K562 (cell line): ENCODE data around the gene ABCC11. TPM values are rescaled to one million over a fixed set of nuclear protein-coding genes. Genes with fewer than 3 reads are reported as not detected.

Experiments used
- ATAC-seq: fragments of 200-7000 bp; cut with Tn5 transposase; 3 replicates; pipeline ENCODE4 v1.9.1; 2020; ENCODE audit warnings: moderate library complexity
- BruUV-seq: library from RNA; stranded (reverse); fragments of 400-500 nt; replicated peaks from 2 replicates; lab custom pipeline; 2021; lab: Mats Ljungman, UMichigan
- CTCF ChIA-PET: fragments of 300-600 bp; formaldehyde crosslinking; extraction: SDS; loops from one replicate; lab custom pipeline; 2021; ENCODE audit warnings: low intra/inter-chr PET ratio; lab: Yijun Ruan, JAX
- POLR2A ChIA-PET: fragments of 300-600, 350-650 bp; sonication (Branson Sonifier 250); formaldehyde crosslinking; extraction: SDS; loops from one replicate; lab custom pipeline; 2021; ENCODE audit warnings: antibody characterized with exemption, inconsistent platforms; lab: Yijun Ruan, JAX
- DNase-seq, 4 experiments: peaks; one replicate each; pipeline versions ENCODE4 v3.0.0 to v3.0.0-alpha.2; 2011 to 2018; ENCODE audit warnings: low spot score in 3 of 4, mixed read lengths in 3 of 4; ENCODE audit errors: extremely low read depth in 1 of 4
- FAIRE-seq: peaks from 2 replicates; lab custom pipeline; 2011; peaks lifted over from hg19 to GRCh38; lab: Jason Lieb, UNC
- H2AFZ ChIP-seq: 2 replicates; pipeline ENCODE4 v1.6.0; 2011; ENCODE audit warnings: low read depth, low read length, control low read depth, inconsistent platforms
- H3K27ac ChIP-seq: fragments of 200-600 bp; 3 replicates; pipeline ENCODE4 v1.8.0; 2011; ENCODE audit warnings: low read depth, mild to moderate bottlenecking, control low read depth, inconsistent platforms, low read length, moderate library complexity, mixed read lengths; ENCODE audit errors: extremely low read depth
- H3K27me3 ChIP-seq, 2 experiments: fragments of 300-600 bp in 1 of 2; 2 replicates in 1 of 2; 3 replicates in 1 of 2; pipeline versions ENCODE4 v1.6.0 to v1.8.0; 2011; ENCODE audit warnings: inconsistent platforms in 2 of 2, low read length in 2 of 2, mild to moderate bottlenecking in 1 of 2, mixed read lengths in 1 of 2, moderate library complexity in 1 of 2; ENCODE audit not compliant: control insufficient read depth in 2 of 2, insufficient read depth in 2 of 2
- H3K36me3 ChIP-seq: fragments of 300-600 bp; 3 replicates; pipeline ENCODE4 v1.8.0; 2011; ENCODE audit warnings: mild to moderate bottlenecking, low read length, inconsistent platforms; ENCODE audit not compliant: control insufficient read depth, insufficient read depth
- H3K4me1 ChIP-seq, 2 experiments: fragments of 200-600 bp in 1 of 2; replicated peaks in 1 of 2; 2 replicates in 1 of 2; 3 replicates in 1 of 2; pipeline versions ENCODE4 v1.5.1 to v1.8.0; 2011; ENCODE audit warnings: inconsistent platforms in 2 of 2, low read length in 2 of 2, mild to moderate bottlenecking in 1 of 2, mixed read lengths in 1 of 2, moderate library complexity in 1 of 2; ENCODE audit not compliant: control insufficient read depth in 2 of 2, insufficient read depth in 2 of 2
- H3K4me2 ChIP-seq: 2 replicates; pipeline ENCODE4 v1.6.1; 2011; ENCODE audit warnings: low read length, control low read depth, inconsistent platforms, mixed read lengths; ENCODE audit not compliant: insufficient read depth
- H3K4me3 ChIP-seq: fragments of 200-600 bp; sonication (generic), shearing (Covaris generic); 2 replicates; pipeline ENCODE4 v1.5.1; 2016; ENCODE audit warnings: control low read depth, inconsistent platforms
- H3K79me2 ChIP-seq: fragments of 200-600 bp; 3 replicates; pipeline ENCODE4 v1.8.0; 2011; ENCODE audit warnings: low read length, inconsistent platforms; ENCODE audit not compliant: control insufficient read depth, insufficient read depth
- H3K9ac ChIP-seq, 2 experiments: 2 replicates each; pipeline versions ENCODE4 v1.6.0 to v1.6.1; 2011; ENCODE audit warnings: low read depth in 2 of 2, low read length in 2 of 2, control low read depth in 1 of 2, inconsistent platforms in 1 of 2, mild to moderate bottlenecking in 1 of 2, mixed read lengths in 1 of 2; ENCODE audit not compliant: insufficient read depth in 1 of 2
- H3K9me1 ChIP-seq: one replicate; pipeline ENCODE4 v1.6.0; 2011; ENCODE audit warnings: inconsistent platforms, mild to moderate bottlenecking, low read length, moderate library complexity; ENCODE audit not compliant: control insufficient read depth, insufficient read depth
- H3K9me3 ChIP-seq: replicated peaks from 2 replicates; pipeline ENCODE4 v1.5.1; 2011; ENCODE audit warnings: low read depth, low read length, inconsistent platforms; ENCODE audit not compliant: control insufficient read depth, insufficient read depth
- H4K20me1 ChIP-seq: replicated peaks from 2 replicates; pipeline ENCODE4 v1.6.1; 2011; ENCODE audit warnings: low read length, inconsistent platforms, mixed read lengths; ENCODE audit not compliant: control insufficient read depth, insufficient read depth
- KDM4B ChIP-seq, 2 experiments: fragments of 450-650 bp in 1 of 2; sonication (generic) in 1 of 2; IDR thresholded peaks; 2 replicates each; pipeline ENCODE4 v1.6.1; 2016 to 2017; ENCODE audit warnings: borderline replicate concordance in 2 of 2, antibody characterized with exemption in 1 of 2, low read depth in 1 of 2, mild to moderate bottlenecking in 1 of 2
- NFE2 ChIP-seq: IDR thresholded peaks from 2 replicates; pipeline ENCODE4 v1.6.1; 2014; ENCODE audit warnings: antibody characterized with exemption, low read depth
- RFX1 ChIP-seq: fragments of 450-650 bp; IDR thresholded peaks from 2 replicates; pipeline ENCODE4 v1.6.1; 2016; ENCODE audit warnings: mild to moderate bottlenecking, moderate library complexity
- TBL1XR1 ChIP-seq, 2 experiments: IDR thresholded peaks; 2 replicates each; pipeline ENCODE4 v1.6.1; 2012; ENCODE audit warnings: improper control_type of control experiment in 2 of 2, low read length in 2 of 2, mild to moderate bottlenecking in 1 of 2
- ZNF311 ChIP-seq: fragments of 250-450 bp; sonication (Bioruptor Pico); IDR thresholded peaks from 2 replicates; pipeline ENCODE4 v1.4.0; 2020; ENCODE audit warnings: mild to moderate bottlenecking, moderate library complexity
- WGBS: fragments of 100-300 bp; shearing (Covaris generic); methylation state at CpG from one replicate; pipeline ENCODE4 v1.1.6; 2016; ENCODE audit warnings: low coverage, mixed read lengths; ENCODE audit not compliant: insufficient coverage; ENCODE audit errors: missing lambda C conversion rate; 5-methylcytosine and 5-hydroxymethylcytosine counted together
- in situ Hi-C: fragments of 300-500 bp; cut with MboI; formaldehyde crosslinking; loops from 4 replicates; pipeline ENCODE4 v1.15.0; 2018; ENCODE audit warnings: inconsistent platforms, mixed read lengths
- intact Hi-C: fragments of 100-400 bp; cut with micrococcal nuclease; formaldehyde crosslinking; loops from 2 replicates; pipeline ENCODE4 v1.14.2; 2022
- polyA plus RNA-seq, 8 experiments: library from polyadenylated mRNA; depleted of rRNA in 4 of 8; stranded (reverse) in 5 of 8; unstranded in 3 of 8; fragments of >200 nt; fragmentation: Nextera tagmentation in 2 of 8; fragmentation: Illumina TruSeq in 1 of 8; extraction: Ambion mirVana in 2 of 8; extraction: Trizol in 1 of 8; gene quantifications; 2 replicates each; pipeline versions ENCODE4 v1.2.1 to v1.2.3, GENCODE V29; 2011 to 2014; ENCODE audit warnings: inconsistent platforms in 1 of 8, missing spikeins in 1 of 8
- total RNA-seq, 7 experiments: library from RNA; depleted of rRNA in 6 of 7; stranded (reverse); fragments of >200 nt in 6 of 7; fragmentation: Illumina TruSeq in 2 of 7; extraction: Trizol in 2 of 7; gene quantifications; 2 replicates each; pipeline versions ENCODE4 v1.2.1 to v1.2.3, GENCODE V29; 2011 to 2021; ENCODE audit warnings: low replicate concordance in 1 of 7
- TF ChIP-seq, protein P1 (sequence below): fragments of 450-650 bp; IDR thresholded peaks from 2 replicates; pipeline ENCODE4 v1.6.1; 2016; ENCODE audit warnings: low read depth

Gene ABCC11
- total and polyA plus RNA-seq, 9 of the 15 experiments (the other 6 are each of a cell fraction or from before 2014, with no cell fraction given): 0.04 to 0.14 (median 0.04) TPM; not detected in 6

DNA sequence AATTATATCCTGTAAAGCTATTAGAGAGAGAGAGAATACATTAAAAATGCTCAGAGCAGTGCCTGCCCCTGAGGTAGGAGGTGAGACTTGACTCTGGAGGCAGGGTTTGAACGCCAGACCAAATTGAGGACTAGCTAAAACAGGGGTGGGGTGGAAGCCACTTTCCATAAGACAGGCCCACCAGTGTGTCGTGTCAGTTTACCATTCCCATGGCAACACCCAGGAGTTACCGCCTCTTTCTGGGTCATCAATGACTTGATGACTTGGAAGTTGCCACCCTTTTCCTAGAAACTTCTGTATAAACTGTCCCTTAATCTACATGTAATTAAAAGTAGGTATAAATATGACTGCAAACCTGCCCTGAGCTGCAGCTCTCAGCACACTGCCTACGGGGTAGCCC lies 59.6 kb downstream of the ABCC11 start:
- CTCF ChIA-PET: no interaction called here
- WGBS: 2% methylated on average over 4 of the region's 4 CpGs
- POLR2A ChIA-PET: interaction anchor here (0.6 to 1.4 kb wide), 2 partner anchors 9 to 20 kb away, joined by 3 read pairs; no protein-coding TSS in a partner anchor
- Histone ChIP-seq H4K20me1 (no peaks in the 10 kb centered on the region), H3K4me2 (no peak overlapping the region), H2AFZ (no peak overlapping the region), H3K79me2 (no peaks in the 10 kb centered on the region), H3K36me3 (no peaks in the 10 kb centered on the region), H3K4me3 (no peak overlapping the region), H3K9ac (no peak overlapping the region), H3K4me1 (no peaks in the 10 kb centered on the region), H3K9me3 (no peaks in the 10 kb centered on the region), H3K27me3 (peaks cover 4 to 50% of the 10 kb centered on the region in 2 experiments; a peak in 3 of 5 replicates), H3K9me1 (no peaks in the 10 kb centered on the region), H3K27ac (no peak overlapping the region)
- FAIRE-seq (no peak), ATAC-seq (no peak), DNase-seq (no peak)
- BruUV-seq: no TSS peak
- in situ Hi-C loops: no loop called here
- TF ChIP-seq NFE2 (no peak), KDM4B (IDR thresholded peaks at IDR 0.05; ENCODE audit: borderline replicate concordance in 2 of 2, low read depth in 1 of 2) (no peak), RFX1 (0 out of 2 replicates have a peak, but pooled peaks have one; percentile 18), TBL1XR1 (IDR thresholded peaks at IDR 0.05; ENCODE audit: low read length in 2 of 2) (no peak)
- intact Hi-C loops: no loop called here

DNA sequence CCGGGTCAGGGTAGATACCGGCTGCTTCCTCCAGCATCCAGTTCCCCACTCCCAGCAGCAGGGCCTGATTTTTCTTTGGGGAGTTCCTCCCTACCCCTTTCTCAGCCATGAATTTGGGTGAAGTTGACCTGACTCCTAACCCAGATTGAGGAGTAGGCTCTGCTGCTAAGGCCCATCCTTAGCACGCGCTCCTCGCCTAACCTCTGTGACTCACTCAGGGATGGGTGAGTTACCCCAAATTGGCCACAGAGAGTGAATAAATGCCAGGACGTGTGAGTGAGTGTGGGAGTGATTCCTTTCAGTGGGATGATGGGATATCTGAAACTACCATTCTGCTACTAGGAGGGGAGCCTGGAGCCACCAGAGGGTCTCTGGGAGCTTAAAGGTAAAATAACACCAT lies 62.7 kb downstream of the ABCC11 start:
- Histone ChIP-seq H3K79me2 (no peaks in the 10 kb centered on the region), H3K9ac (no peak overlapping the region), H2AFZ (no peak overlapping the region), H3K27ac (no peak overlapping the region)
- no peak for TF ChIP-seq ZNF311 (CRISPR knock-in tag)
- TF ChIP-seq, protein P1, sequence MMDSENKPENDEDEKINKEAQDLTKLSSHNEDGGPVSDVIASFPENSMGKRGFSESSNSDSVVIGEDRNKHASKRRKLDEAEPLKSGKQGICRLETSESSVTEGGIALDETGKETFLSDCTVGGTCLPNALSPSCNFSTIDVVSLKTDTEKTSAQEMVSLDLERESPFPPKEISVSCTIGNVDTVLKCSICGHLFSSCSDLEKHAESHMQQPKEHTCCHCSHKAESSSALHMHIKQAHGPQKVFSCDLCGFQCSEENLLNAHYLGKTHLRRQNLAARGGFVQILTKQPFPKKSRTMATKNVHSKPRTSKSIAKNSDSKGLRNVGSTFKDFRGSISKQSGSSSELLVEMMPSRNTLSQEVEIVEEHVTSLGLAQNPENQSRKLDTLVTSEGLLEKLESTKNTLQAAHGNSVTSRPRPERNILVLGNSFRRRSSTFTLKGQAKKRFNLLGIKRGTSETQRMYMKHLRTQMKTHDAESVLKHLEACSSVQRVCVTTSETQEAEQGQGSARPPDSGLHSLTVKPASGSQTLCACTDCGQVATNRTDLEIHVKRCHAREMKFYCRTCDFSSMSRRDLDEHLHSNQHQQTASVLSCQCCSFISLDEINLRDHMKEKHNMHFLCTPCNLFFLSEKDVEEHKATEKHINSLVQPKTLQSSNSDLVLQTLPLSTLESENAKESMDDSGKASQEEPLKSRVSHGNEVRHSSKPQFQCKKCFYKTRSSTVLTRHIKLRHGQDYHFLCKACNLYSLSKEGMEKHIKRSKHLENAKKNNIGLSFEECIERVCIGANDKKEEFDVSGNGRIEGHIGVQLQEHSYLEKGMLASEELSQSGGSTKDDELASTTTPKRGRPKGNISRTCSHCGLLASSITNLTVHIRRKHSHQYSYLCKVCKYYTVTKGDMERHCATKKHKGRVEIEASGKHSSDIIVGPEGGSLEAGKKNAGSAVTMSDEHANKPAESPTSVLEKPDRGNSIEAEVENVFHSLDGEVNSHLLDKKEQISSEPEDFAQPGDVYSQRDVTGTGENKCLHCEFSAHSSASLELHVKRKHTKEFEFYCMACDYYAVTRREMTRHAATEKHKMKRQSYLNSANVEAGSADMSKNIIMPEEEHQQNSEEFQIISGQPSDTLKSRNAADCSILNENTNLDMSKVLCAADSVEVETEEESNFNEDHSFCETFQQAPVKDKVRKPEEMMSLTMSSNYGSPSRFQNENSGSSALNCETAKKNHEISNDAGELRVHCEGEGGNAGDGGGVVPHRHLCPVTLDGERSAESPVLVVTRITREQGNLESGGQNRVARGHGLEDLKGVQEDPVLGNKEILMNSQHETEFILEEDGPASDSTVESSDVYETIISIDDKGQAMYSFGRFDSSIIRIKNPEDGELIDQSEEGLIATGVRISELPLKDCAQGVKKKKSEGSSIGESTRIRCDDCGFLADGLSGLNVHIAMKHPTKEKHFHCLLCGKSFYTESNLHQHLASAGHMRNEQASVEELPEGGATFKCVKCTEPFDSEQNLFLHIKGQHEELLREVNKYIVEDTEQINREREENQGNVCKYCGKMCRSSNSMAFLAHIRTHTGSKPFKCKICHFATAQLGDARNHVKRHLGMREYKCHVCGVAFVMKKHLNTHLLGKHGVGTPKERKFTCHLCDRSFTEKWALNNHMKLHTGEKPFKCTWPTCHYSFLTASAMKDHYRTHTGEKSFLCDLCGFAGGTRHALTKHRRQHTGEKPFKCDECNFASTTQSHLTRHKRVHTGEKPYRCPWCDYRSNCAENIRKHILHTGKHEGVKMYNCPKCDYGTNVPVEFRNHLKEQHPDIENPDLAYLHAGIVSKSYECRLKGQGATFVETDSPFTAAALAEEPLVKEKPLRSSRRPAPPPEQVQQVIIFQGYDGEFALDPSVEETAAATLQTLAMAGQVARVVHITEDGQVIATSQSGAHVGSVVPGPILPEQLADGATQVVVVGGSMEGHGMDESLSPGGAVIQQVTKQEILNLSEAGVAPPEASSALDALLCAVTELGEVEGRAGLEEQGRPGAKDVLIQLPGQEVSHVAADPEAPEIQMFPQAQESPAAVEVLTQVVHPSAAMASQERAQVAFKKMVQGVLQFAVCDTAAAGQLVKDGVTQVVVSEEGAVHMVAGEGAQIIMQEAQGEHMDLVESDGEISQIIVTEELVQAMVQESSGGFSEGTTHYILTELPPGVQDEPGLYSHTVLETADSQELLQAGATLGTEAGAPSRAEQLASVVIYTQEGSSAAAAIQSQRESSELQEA: no peak
- TF ChIP-seq, all 486 proteins: peak for 0
- CTCF ChIA-PET: no interaction called here
- Histone ChIP-seq H3K36me3 (no peaks in the 10 kb centered on the region), H4K20me1 (no peaks in the 10 kb centered on the region; the same call in 1 of the 2 replicates), H3K9me1 (no peaks in the 10 kb centered on the region), H3K4me2 (no peak overlapping the region), H3K4me1 (no peaks in the 10 kb centered on the region), H3K9me3 (no peaks in the 10 kb centered on the region), H3K4me3 (no peak overlapping the region), H3K27me3 (peaks cover 4 to 46% of the 10 kb centered on the region in 2 experiments; a peak in 4 of 5 replicates)
- WGBS: 22% methylated on average over 6 of the region's 6 CpGs
- ATAC-seq (no peak), DNase-seq (no peak), FAIRE-seq (no peak)
- in situ Hi-C loops (no loop called here), intact Hi-C loops (no loop called here)
- no TSS peak for BruUV-seq
- POLR2A ChIA-PET: interaction anchor here (1.5 kb wide), 1 partner anchor 8 kb away, joined by 6 read pairs; no protein-coding TSS in a partner anchor
